Cortex of kidney (tissue), 1 donor: ENCODE results near the gene COL8A1.

Experiments
- DNase-seq: peaks from one replicate; lab custom pipeline; 2025; lab: John Stamatoyannopoulos, UW

COL8A1 gene

DNA sequence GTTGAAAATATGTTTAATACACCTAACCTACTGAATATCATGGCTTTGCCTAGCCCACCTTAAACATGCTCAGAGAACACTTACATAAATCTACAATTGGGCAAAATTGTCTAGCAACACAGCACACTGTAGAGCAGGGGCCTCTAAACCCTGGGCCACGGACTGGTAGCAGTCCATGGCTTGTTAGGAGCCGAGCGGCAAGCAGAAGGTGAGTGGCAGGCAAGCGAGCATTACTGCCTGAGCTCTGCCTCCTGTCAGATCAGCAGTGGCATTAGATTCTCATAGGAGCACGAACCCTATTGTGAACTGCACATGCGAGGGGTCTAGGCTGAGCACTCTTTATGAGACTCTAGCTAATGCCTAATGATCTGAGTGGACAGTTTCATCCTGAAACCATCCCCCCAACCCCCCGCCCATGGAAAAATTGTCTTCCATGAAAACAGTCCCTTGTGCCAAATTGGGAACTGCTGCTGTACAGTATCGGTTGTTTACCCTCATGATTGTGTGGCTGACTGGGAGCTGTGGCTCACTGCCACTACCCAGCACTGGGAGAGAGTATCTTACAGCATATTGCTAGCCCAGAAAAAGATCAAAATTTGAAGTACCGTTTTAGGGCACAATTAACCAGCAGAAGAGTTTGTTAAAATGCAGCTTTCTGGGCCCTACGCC is 205.3 kb downstream of the COL8A1 start:
- no peak for DNase-seq

DNA sequence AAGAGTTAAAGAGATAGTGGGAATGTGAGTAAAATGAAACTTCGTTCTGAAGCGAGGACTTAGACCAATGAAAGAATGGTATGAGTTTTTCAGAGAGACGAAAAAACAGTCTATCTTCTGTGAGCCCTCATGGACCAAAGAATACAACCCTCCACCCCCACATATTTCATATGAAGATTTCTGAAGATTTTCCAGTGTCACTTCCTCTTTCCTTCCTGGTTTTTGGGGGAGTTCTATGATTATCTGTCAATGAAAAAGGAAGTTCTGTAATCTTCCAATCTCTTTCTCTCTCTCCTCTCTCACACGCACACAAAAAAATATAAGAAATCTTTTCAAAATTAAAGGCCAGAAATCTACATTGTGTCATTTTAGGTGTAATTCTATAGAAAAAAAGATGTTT is 206.9 kb downstream of the COL8A1 start:
- no peak for DNase-seq

DNA sequence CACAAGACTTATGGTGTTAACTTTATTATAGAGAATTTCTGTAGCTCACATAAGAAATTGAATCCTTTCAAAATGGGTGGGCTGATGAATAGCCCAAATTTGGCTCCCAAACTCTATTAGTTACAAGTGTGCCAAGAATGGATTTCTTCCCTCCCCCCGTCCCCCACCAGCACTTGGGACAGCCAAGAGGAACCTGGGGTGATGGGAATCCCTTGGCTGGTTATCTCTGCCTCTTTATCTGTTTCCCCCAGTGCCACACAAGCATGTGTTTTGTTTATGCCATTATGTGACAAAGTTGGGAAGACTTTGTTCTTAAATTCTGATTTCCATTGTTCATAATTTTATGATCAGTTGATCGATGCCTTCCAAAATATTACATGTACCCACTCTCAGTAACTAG is 207.6 kb downstream of the COL8A1 start:
- DNase-seq = no peak

DNA sequence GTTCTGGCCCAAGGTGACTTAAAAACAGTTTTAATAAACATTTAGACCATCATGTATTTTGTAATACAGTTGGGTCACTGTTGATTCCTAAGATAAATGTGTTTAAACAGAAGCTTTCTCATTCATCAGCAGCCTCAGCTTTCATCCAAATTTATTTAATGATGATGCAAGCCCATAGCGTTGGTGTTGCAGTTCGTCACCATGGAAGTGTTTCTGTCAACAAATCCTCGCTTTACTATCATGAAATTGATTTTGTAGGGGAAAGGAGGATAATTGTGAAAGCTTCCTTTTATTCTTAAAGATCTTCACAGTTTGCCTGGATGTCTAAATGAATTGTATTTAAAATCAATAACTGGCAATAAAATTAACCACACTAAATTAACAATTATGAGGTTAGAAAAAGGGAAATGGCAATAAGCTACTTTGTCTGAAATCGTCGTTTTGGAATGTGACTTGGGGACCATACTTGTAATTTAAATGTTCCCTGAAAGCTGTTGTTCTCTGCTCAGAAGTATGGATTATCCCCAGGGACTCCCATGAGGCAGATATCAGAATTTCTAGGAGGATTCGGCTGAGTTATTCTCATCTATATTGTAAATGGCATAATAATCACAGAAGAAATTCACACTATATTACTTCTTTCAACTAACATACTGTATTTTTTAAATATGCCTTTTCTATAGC is 208.2 kb downstream of the COL8A1 start:
- no peak for DNase-seq

DNA sequence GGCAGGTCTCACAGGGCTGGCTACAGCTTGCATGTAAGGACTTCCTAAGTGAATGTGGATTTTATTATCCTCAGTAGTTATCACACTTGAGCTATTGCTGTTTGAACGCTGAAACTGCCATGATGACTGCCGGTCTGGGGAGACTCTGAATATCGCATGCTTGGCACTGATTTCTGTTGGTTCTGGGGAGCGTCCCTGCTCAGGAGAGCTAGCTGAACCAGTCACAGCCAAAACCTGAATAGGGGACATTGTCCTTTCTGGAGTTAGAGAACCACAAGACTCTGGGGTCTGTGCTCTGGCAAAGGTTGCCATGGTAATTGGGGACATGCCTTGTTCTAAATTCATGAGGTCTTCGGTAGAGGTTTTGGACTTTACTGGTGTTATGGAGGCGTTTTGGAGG is 210.0 kb downstream of the COL8A1 start:
- DNase-seq = no peak
